H1 (cell line): ENCODE data around the gene LMNB1. TPM values are rescaled to one million over a fixed set of nuclear protein-coding genes. Genes with fewer than 3 reads are reported as not detected.

ENCODE experiments used
- RAD21 ChIP-seq, 2 experiments: IDR thresholded peaks in 1 of 2; conservative IDR thresholded peaks in 1 of 2; 2 replicates each; pipeline ENCODE4 v1.6.1; 2011; ENCODE audit warnings: low read depth in 2 of 2, low read length in 2 of 2, improper control_type of control experiment in 1 of 2, inconsistent platforms in 1 of 2, mild to moderate bottlenecking in 1 of 2, moderate library complexity in 1 of 2
- polyA plus RNA-seq, 7 experiments: library from polyadenylated mRNA; depleted of rRNA in 3 of 7; stranded (reverse) in 5 of 7; unstranded in 2 of 7; fragments of >200 nt in 5 of 7; fragments of 200-250 nt in 2 of 7; gene quantifications; 1 replicate in 5 of 7; 2 replicates in 1 of 7; 4 replicates in 1 of 7; pipeline versions ENCODE4 v1.2.1 to v1.2.3, GENCODE V29; 2011 to 2013; ENCODE audit warnings: missing spikeins in 2 of 7, mixed read lengths in 2 of 7
- total RNA-seq: library from RNA; stranded (reverse); fragmentation: NEBNext Ultra II Directional; extraction: Animal tissue kit (Norgen Biotek cat#: 25700); gene quantifications from 2 replicates; pipeline ENCODE4 v1.2.1, GENCODE V29; 2021

LMNB1 gene
- total and polyA plus RNA-seq, 2 of the 8 experiments (the other 6 are each of a cell fraction or from before 2014, with no cell fraction given) = 73.5 to 225 TPM

DNA sequence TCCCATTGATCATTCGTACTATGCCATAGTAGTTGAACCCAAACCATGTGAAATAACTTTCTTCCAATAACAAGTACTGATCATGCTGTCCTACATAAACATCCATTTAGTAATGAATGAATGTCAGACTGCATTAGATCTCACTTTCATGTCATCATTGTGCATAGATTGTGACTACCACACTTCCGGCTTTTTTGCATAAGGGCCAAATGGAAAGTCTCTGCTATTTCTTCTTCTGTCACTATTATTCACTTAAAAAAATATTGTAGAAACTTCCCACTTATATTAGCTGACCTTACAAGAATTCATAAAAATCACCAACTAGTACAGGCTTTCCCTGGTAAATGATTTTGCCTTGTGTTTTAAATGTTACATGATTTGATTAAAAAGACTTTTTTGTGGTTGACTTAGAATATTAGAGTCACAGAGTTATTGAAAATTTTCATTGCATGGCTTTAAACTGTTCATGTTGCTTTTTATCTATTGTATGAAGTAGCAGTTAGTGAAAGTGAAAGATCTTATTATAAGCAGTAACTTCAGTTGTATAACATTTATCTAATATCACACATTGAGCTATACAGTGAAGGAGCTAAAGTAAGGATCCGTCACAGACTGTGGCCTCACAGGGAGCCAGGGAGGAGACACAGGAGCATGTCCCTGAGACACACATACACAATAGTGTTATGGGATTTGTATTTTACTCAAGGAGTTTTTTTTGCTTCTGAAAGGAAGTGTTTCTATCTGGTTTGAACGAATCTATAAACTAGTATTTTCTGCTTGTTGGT is 33.9 kb downstream of the LMNB1 start (continued):
- TF ChIP-seq RAD21 (IDR thresholded peaks at IDR 0.05 in 1 of 2, conservative IDR thresholded peaks at IDR 0.05 in 1 of 2; ENCODE audit: low read depth in 2 of 2, low read length in 2 of 2) = no peak
